Amniotic stem cell (primary cell): ENCODE data around the gene IRF2BP1.
A peak's percentile ranks its signal among the peaks of the same experiment; 100 is the strongest.

Experiments used
- DNase-seq: peaks from one replicate; lab custom pipeline; 2025; lab: John Stamatoyannopoulos, UW

Gene IRF2BP1

GRCh38 chr19:45885556-45886426 lies at the start of gene IRF2BP1:
IRF2BP1 (minus strand) TSS chr19:45886141; CDS start chr19:45885774, 367 bp downstream.
- DNase-seq = peak; percentile 83

- no peak for DNase-seq
Measured at GRCh38 chr19:45935267-45935666, 49.3 kb upstream of the IRF2BP1 start.

GRCh38 chr19:45934551-45935230 lies 48.8 kb upstream of the IRF2BP1 start:
- no peak for DNase-seq

- no peak for DNase-seq
Measured at GRCh38 chr19:45933759-45934158, 47.8 kb upstream of the IRF2BP1 start.

GRCh38 chr19:45931055-45931454 lies 45.1 kb upstream of the IRF2BP1 start:
- DNase-seq = no peak

- DNase-seq = no peak
Measured at GRCh38 chr19:45929247-45929646, 43.3 kb upstream of the IRF2BP1 start.

GRCh38 chr19:45927565-45928261 lies 41.8 kb upstream of the IRF2BP1 start:
- DNase-seq = peak; percentile 80

- DNase-seq = no peak
Measured at GRCh38 chr19:45924891-45925447, 39.0 kb upstream of the IRF2BP1 start.

- DNase-seq = no peak
Measured at GRCh38 chr19:45922281-45922680, 36.3 kb upstream of the IRF2BP1 start.

GRCh38 chr19:45920458-45920857 lies 34.5 kb upstream of the IRF2BP1 start:
- no peak for DNase-seq

- DNase-seq = no peak
Measured at GRCh38 chr19:45919678-45920077, 33.7 kb upstream of the IRF2BP1 start.

- no peak for DNase-seq
Measured at GRCh38 chr19:45918721-45919120, 32.8 kb upstream of the IRF2BP1 start.

- DNase-seq = no peak
Measured at GRCh38 chr19:45917421-45918091, 31.6 kb upstream of the IRF2BP1 start.

- no peak for DNase-seq
Measured at GRCh38 chr19:45913874-45914830, 28.2 kb upstream of the IRF2BP1 start, which contains the start of gene NANOS2. NANOS2 (minus strand) TSS chr19:45914778; CDS start chr19:45914693, 85 bp downstream.

GRCh38 chr19:45911291-45911690 lies 25.4 kb upstream of the IRF2BP1 start:
- DNase-seq = no peak

GRCh38 chr19:45908956-45909355 lies 23.0 kb upstream of the IRF2BP1 start:
- no peak for DNase-seq

- no peak for DNase-seq
Measured at GRCh38 chr19:45906221-45906620, 20.3 kb upstream of the IRF2BP1 start.

GRCh38 chr19:45905011-45905410 lies 19.1 kb upstream of the IRF2BP1 start:
- DNase-seq = no peak

- DNase-seq = peak; percentile 92
Measured at GRCh38 chr19:45902651-45903625, 17.0 kb upstream of the IRF2BP1 start.
